GM10266 (cell line): ENCODE results near the gene LYSMD4.

Experiments used
- DNase-seq: peaks from one replicate; pipeline ENCODE4 v3.0.0; 2012; ENCODE audit errors: extremely low spot score
- TF ChIP-seq, protein P1 (sequence below): IDR thresholded peaks from 2 replicates; pipeline ENCODE4 v1.5.1; 2012; ENCODE audit warnings: mild to moderate bottlenecking, low read depth; ENCODE audit not compliant: control insufficient read depth, insufficient read depth; ENCODE audit errors: missing control alignments

LYSMD4 gene

DNA sequence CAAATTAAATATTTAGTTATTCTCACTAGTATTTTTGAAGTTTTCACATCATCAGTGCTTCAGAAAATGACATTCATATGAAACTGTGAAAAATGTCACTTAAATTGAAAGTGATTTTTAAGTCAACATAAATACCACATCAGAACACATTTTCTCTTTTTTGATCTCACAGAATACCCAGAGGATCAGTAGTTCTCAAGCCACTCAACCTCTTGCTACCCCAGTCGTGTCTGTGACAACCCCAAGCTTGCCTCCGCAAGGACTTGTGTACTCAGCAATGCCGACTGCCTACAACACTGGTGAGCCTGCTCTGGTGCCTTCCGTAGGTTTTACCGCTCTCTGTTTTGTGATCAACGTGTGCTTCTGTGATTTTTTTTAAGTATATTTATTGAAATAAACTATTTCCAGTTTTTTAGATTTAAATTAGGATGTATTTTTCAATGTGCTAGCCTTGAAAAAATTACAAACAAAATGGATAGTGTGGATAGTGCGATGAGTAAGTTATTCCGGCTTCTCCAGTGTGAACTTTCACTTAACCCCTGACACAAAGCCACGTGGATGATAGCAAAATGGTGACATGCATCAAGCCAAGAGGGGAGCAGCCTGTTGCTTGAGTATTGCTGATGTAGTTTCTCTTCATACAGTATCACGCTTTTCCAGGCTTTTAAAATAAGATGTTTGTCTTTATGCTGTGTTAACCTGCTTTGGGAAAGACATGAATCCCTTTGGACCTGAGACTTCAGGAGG lies 26.5 kb downstream of the LYSMD4 start:
- TF ChIP-seq, protein P1, sequence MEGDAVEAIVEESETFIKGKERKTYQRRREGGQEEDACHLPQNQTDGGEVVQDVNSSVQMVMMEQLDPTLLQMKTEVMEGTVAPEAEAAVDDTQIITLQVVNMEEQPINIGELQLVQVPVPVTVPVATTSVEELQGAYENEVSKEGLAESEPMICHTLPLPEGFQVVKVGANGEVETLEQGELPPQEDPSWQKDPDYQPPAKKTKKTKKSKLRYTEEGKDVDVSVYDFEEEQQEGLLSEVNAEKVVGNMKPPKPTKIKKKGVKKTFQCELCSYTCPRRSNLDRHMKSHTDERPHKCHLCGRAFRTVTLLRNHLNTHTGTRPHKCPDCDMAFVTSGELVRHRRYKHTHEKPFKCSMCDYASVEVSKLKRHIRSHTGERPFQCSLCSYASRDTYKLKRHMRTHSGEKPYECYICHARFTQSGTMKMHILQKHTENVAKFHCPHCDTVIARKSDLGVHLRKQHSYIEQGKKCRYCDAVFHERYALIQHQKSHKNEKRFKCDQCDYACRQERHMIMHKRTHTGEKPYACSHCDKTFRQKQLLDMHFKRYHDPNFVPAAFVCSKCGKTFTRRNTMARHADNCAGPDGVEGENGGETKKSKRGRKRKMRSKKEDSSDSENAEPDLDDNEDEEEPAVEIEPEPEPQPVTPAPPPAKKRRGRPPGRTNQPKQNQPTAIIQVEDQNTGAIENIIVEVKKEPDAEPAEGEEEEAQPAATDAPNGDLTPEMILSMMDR, result no peak
- no peak for DNase-seq

GRCh38 chr15:99704444-99704838 lies 28.8 kb downstream of the LYSMD4 start:
- peak; percentile 64 for DNase-seq
- TF ChIP-seq, protein P1, result peak; percentile 74

DNA sequence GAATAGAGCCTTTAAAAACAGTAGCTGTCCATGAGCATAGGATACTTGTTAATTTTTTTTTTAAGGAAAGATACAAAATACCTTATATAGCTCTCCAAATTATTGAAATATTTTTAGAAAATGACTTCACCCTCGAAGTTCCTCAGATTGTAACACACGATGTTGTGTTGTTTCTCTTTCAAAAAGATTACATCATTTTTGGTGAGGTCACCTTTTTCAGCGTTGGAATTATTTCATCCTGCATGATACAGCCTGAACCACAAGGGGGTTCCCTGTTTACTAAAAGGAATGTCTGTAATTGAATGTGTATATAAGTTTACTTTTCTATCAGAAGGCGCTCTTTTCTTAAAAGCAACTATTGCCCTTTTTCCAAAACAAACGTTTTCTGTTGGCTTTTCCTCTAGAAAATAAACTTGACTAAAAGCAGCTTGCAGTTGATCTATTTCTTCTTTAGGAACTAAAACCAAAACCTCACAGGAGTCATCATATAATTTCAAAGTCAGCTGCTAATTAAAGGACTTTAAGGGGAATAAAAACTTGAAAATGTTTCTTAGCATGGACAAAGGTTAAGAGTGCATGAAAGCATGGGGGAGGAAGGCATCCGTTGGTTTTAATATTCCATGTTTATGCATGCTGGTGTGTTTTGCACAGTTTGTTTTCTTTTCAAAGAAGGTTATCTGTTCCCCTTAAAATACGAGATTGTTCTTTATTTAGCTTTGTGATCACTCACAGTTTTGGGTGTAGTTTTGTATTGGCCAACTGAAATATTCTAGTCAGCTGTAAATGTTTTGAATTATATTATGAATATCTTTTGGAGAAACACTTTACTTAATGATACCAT lies 29.4 kb downstream of the LYSMD4 start:
- TF ChIP-seq, protein P1, result peak; percentile 6

GRCh38 chr15:99702895-99703602 lies 30.2 kb downstream of the LYSMD4 start:
- no peak for DNase-seq
- TF ChIP-seq, protein P1, result no peak

More for the DNA sequence above, 29.4 kb downstream of the LYSMD4 start:
- DNase-seq, result peak; percentile 51

DNA sequence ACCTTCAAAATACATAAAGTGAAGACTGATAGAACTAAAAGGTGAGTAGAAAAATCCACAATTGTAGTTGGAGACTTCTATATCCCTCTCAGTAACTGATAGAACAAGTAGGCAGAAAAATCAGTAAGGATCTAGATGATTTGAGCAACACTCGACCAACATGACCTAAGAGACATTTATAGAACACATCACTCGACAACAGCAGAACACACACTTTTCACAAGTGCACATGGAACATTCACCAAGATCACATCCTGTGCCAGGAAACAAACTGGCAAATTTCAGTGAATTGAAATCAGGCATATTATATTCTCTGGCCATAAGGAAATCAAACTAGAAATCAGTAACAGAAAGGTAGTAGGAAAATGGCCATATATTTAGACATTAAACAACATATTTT lies 37.1 kb downstream of the LYSMD4 start:
- TF ChIP-seq, protein P1, result no peak
- DNase-seq, result no peak

DNA sequence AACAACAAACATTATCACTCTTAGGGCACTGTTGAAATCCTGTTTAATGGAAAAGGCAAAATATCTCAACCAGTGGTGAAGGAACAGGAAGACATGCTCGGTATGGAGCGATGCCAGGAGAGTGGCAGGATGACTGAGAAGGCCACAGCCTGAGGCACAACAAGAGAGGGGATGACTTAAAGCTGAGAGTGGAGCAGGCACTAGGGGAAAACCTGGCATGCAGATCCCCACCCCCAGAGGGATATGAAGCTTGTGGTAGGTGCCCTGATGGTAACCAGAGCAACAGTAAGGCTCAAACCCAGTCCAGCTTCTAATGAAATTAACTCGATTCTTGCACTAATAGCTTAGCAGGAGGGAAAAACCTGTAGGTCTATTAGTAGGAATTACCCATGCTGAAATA lies 40.4 kb downstream of the LYSMD4 start:
- no peak for DNase-seq
- TF ChIP-seq, protein P1, result no peak
